Nephron (organoid): Measurements from ENCODE around the gene TUBA8.

Experiments used
- H3K27ac Mint-ChIP-seq, 3 experiments: 2 replicates each; pipeline ENCODE4 v1.8.0; 2020; ENCODE audit warnings: mixed read lengths in 3 of 3, mild to moderate bottlenecking in 2 of 3, moderate library complexity in 1 of 3
- H3K27me3 Mint-ChIP-seq: 2 replicates; pipeline ENCODE4 v1.8.0; 2021; ENCODE audit warnings: low read depth, mild to moderate bottlenecking, moderate library complexity, mixed read lengths
- H3K36me3 Mint-ChIP-seq: 2 replicates; pipeline ENCODE4 v1.8.0; 2020; ENCODE audit warnings: low read depth, mixed read lengths
- H3K4me1 Mint-ChIP-seq: 2 replicates; pipeline ENCODE4 v1.8.0; 2020; ENCODE audit warnings: mixed read lengths
- H3K4me3 Mint-ChIP-seq, 3 experiments: 2 replicates each; pipeline ENCODE4 v1.8.0; 2020; ENCODE audit warnings: mild to moderate bottlenecking in 3 of 3, mixed read lengths in 3 of 3, moderate library complexity in 2 of 3
- H3K9me3 Mint-ChIP-seq: 2 replicates; pipeline ENCODE4 v1.8.0; 2020; ENCODE audit warnings: mixed read lengths
- CTCF ChIP-seq, 3 experiments: fragments of 200-600 bp; sonication (generic); IDR thresholded peaks; one replicate each; pipeline ENCODE4 v1.5.0; 2021; ENCODE audit warnings: antibody characterized with exemption in 3 of 3; ENCODE audit not compliant: unreplicated experiment in 3 of 3

Gene TUBA8

GRCh38 chr22:18093661-18094060 is 16.9 kb upstream of the TUBA8 start:
- TF ChIP-seq CTCF (IDR thresholded peaks at IDR 0.05; ENCODE audit: unreplicated experiment in 3 of 3): no peak
- Mint-ChIP-seq H3K36me3 (peaks cover 46% of the 10 kb centered on the region), H3K27ac (no peak overlapping the region), H3K9me3 (no peaks in the 10 kb centered on the region), H3K4me1 (peaks cover 9% of the 10 kb centered on the region), H3K27me3 (no peaks in the 10 kb centered on the region), H3K4me3 (no peak overlapping the region)

GRCh38 chr22:18095101-18095805 is 15.4 kb upstream of the TUBA8 start:
- Mint-ChIP-seq H3K36me3 (peaks cover 36% of the 10 kb centered on the region), H3K4me1 (peaks cover 9% of the 10 kb centered on the region), H3K27ac (no peak overlapping the region), H3K4me3 (no peak overlapping the region), H3K9me3 (no peaks in the 10 kb centered on the region), H3K27me3 (no peaks in the 10 kb centered on the region)
- TF ChIP-seq CTCF (IDR thresholded peaks at IDR 0.05; ENCODE audit: unreplicated experiment in 3 of 3): no peak

GRCh38 chr22:18096823-18097222 is 13.8 kb upstream of the TUBA8 start:
- TF ChIP-seq CTCF (IDR thresholded peaks at IDR 0.05; ENCODE audit: unreplicated experiment in 3 of 3): no peak
- Mint-ChIP-seq H3K4me3 (no peak overlapping the region), H3K27ac (no peak overlapping the region), H3K4me1 (peaks cover 6% of the 10 kb centered on the region), H3K9me3 (no peaks in the 10 kb centered on the region), H3K27me3 (no peaks in the 10 kb centered on the region), H3K36me3 (peaks cover 34% of the 10 kb centered on the region)

GRCh38 chr22:18100781-18101180 is 9.8 kb upstream of the TUBA8 start:
- Mint-ChIP-seq H3K4me3 (no peak overlapping the region), H3K9me3 (peaks cover under 1% of the 10 kb centered on the region), H3K27me3 (peaks cover 3% of the 10 kb centered on the region), H3K36me3 (peaks cover 26% of the 10 kb centered on the region), H3K27ac (no peak overlapping the region), H3K4me1 (no peaks in the 10 kb centered on the region)
- no peak for TF ChIP-seq CTCF (IDR thresholded peaks at IDR 0.05; ENCODE audit: unreplicated experiment in 3 of 3)

GRCh38 chr22:18101536-18101935 is 9.1 kb upstream of the TUBA8 start:
- Mint-ChIP-seq H3K27ac (no peak overlapping the region), H3K36me3 (peaks cover 25% of the 10 kb centered on the region), H3K9me3 (peaks cover 4% of the 10 kb centered on the region), H3K4me3 (no peak overlapping the region), H3K4me1 (no peaks in the 10 kb centered on the region), H3K27me3 (peaks cover 3% of the 10 kb centered on the region)
- TF ChIP-seq CTCF (IDR thresholded peaks at IDR 0.05; ENCODE audit: unreplicated experiment in 3 of 3): no peak
